ENCODE results near the gene PARL.

- no peak for TF ChIP-seq CTCF (IDR thresholded peaks at IDR 0.05)
- no peak for TF ChIP-seq SIN3A (IDR thresholded peaks at IDR 0.05; ENCODE audit: borderline replicate concordance, insufficient read depth, low read depth, low read length)
- no peak for TF ChIP-seq TCF7L2 (IDR thresholded peaks at IDR 0.05; ENCODE audit: low read depth, low read length)
- no peak for TF ChIP-seq POLR2AphosphoS5 (IDR thresholded peaks at IDR 0.05; ENCODE audit: low read depth, low read length)
- TF ChIP-seq REST (IDR thresholded peaks at IDR 0.05; ENCODE audit: insufficient read depth in 1 of 2, low read depth in 2 of 2, low read length in 1 of 2): no peak
These were observed 27.3 kb upstream of the PARL start for GRCh38 chr3:183911763-183912506.

All from Panc1 (cell line).